SKM-1 treated with dmso at 0.1 percent for 144 hours (cell line): ENCODE measurements around the gene LPP.

Experiments used
- DNase-seq: peaks from one replicate; lab custom pipeline; 2025; ENCODE audit not compliant: unreplicated experiment; lab: John Stamatoyannopoulos, UW

LPP gene

DNA sequence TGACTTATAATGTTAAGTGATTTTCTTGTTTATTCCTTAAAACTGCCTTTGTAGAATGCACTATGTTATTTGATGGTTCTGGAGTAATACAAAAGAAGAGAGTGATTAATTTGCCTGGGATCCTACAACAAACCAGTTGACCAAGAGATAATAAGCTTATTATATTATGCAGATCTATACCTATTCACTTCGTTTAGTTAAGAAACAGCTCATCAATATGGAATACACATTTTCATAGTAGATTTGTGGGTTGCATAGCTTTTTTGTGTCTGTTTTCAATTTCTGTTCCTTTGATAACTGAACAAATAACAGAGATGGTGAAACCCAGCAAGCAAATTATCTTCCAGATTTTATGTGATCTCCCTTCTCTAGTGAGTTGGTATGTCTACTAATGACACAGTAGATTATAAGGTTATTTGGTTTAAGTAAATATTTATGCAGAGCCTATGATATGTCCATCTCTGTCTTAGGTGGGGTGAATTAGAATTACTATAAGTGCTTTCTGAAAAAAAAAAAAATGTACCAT lies 574.5 kb downstream of the LPP start:
- no peak for DNase-seq

GRCh38 chr3:188729422-188729821 lies 575.5 kb downstream of the LPP start:
- DNase-seq = no peak

GRCh38 chr3:188734395-188734794 lies 580.4 kb downstream of the LPP start:
- no peak for DNase-seq

GRCh38 chr3:188739511-188739910 lies 585.6 kb downstream of the LPP start:
- no peak for DNase-seq

DNA sequence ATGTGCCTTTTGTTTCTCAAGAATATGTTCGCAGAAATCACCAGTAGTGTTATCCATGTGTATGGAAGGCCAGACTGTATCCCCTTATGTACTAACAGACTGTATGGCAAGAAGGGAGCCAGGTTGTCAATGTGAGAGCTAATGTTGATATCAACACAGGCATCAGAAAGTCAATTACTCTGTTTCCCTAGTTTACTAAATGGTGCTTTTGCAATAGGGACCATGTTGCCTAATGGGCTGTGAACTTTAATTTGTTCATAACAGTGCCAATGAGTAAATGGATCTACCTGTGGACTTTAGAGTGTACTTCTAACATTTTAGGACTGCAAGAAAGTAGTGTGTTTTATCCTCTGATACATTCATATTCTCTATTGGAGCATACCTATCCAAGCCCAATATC lies 586.1 kb downstream of the LPP start:
- no peak for DNase-seq

DNA sequence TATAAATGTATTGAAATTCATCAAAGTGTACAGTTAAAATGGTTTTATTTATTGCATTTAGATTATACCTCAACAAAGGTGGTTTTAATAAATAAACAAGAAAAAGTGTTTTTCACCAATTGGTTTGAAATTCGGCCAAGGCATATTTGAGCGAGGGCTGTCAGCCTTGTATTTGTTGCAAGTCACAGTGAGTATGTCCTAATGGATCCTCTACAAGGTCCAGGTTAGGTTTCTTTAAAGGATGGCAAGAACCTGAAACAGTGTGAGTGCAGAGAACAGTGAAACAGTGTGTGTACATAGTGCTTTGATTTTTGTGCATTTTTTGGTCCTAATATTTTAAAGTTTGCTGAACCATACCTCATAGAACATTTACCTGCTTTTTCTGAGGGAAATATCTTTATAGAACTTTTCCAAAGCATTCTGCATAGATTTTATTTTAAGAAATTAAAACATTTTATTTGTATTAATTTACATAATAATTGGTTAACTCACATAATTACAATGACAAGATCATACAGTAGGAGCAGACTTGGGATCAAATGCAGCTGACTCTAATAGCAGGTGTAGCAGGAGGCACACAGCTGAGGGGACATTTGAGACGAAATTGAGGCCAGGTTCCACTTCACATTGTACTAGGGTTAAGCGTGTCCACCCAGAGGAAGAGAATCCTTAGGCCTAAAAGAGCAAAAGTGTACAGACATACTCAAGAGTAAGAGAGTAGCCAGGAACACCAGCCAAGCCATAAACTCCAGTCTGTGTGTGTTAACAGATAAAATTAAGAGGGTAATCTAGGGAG lies 589.0 kb downstream of the LPP start:
- DNase-seq = no peak

DNA sequence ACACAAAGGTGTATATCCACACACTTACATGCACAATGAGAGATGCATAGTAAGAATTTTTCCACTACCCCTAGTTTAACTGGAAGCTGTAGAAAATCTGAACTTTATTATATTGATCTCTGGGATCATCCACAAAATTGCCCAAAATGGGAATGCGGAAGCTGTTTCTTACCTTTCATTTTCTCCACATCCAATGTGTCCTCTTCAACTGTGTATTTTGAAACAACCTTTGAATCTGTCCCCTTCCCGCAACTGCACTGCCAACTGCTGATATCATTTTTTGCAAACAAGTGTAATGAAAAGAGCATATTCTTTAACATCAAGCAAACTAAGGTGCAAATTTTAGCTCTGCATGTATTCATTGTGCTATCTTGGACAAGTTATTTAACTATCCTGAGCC lies 590.2 kb downstream of the LPP start:
- DNase-seq = no peak

DNA sequence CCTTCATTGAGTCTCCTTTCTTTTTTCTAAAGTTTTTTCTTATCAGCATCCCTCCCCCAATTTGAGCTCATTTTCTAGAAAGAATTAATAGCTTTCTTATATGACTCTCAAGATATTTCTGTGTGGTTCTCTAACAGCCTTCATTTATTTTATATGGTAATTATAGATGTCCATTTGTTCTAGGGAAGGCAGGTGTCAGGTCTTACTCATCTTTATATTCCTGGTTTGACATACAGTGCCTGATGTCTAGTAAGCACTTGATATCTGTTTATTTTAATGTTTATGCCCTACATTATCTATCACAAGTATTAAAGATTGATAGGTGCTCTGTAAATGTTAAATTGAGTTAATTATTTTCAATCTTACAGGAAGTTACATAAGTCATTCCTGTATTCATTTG lies 591.1 kb downstream of the LPP start:
- DNase-seq = no peak

- no peak for DNase-seq
Observed at GRCh38 chr3:188746291-188746783, 592.4 kb downstream of the LPP start.

- DNase-seq = no peak
Observed at GRCh38 chr3:188747489-188747888, 593.5 kb downstream of the LPP start.

- DNase-seq = peak; percentile 45
Observed at GRCh38 chr3:188749010-188749617, 595.2 kb downstream of the LPP start.

DNA sequence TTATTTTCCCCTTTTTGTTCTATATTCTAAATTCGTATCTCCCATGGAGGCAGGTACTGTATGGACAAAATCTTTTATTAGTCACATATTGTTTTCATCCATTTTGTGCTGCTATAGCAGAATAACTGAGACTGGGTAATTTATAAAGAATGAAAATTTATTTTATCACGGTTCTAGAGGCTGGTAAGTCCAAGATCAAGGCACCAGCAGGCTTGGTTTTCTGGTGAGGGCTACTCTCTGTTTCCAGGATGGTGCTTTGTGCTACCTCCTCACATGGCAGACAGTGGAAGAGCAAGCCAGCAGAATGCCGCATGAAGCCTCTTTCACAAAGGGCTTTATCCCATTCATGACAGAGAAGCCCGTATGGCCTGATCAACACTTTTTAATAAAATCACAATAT lies 595.9 kb downstream of the LPP start:
- DNase-seq = no peak

DNA sequence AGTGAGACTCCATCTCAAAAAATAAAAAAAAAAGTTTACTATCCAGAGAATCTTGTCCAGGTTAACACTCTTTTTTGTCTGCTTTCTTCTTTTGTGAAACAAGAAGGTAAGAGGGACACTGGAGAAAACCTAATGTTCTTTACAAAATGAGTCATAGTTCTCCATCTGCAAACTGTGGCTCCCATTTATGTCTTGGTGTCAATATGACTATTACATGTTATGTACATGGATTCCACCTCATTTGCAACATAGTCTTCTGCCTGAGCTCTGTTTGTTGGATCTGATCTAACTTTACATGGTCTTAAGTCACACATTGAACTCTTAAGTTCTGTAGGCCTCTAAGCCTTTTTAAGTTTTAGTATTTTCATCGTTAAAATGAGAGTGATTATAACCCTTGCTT lies 596.7 kb downstream of the LPP start:
- DNase-seq = no peak

DNA sequence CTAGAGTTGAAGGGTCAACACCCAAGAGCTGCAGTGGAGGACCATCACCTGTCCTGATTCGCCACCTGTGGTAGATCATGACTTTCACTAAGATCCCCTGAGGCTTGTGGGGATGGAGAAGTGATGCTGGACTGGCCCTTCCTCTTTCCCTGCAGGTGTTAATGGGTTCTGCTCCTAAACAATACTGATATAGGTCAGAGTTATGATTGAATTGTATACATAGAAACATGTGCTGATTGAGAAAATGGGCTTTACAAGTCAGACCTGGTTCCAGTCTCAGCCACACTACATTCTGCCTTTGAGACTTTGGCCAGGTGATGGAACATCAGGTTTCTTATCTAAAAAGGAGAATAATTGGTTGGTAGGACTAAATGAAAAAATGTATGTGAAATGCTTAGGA lies 598.9 kb downstream of the LPP start:
- no peak for DNase-seq

DNA sequence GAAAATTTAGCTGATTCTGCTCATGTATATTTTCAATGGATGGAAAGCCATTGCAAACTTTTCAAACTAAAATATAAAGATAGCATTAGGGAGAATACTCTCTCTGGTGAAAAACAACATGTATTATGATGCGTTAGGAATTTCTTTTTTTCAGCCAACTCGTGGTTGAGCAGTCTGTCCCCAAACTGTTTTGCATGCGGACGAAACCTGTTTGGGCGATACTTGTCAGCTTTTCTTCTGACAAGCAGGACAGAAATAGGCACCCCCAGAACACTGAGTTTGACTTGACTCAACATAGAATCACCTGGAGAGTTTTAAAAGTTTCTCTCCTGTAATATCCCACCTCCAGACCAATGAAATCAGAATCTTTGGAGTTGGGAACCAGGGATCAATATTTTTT lies 600.3 kb downstream of the LPP start:
- DNase-seq = no peak

DNA sequence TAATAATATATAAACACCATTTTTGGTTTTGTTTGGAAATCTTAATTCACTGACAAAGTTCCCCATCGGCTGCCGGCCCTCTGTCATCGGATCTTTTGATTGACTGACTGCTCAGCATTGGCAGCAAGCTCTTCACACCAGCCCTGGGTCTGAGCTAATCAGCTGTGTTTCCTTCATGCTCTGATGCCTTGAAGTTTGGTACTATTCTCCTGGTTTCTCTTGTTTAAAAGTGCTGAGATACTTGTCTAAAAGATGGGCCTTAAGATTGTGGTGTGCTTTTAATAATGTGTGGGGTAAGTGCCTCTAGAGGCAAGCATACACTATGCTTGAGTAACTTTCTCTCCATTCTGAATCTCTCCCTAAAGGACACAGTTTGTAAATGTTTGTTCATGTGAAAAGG lies 602.3 kb downstream of the LPP start:
- DNase-seq = no peak

DNA sequence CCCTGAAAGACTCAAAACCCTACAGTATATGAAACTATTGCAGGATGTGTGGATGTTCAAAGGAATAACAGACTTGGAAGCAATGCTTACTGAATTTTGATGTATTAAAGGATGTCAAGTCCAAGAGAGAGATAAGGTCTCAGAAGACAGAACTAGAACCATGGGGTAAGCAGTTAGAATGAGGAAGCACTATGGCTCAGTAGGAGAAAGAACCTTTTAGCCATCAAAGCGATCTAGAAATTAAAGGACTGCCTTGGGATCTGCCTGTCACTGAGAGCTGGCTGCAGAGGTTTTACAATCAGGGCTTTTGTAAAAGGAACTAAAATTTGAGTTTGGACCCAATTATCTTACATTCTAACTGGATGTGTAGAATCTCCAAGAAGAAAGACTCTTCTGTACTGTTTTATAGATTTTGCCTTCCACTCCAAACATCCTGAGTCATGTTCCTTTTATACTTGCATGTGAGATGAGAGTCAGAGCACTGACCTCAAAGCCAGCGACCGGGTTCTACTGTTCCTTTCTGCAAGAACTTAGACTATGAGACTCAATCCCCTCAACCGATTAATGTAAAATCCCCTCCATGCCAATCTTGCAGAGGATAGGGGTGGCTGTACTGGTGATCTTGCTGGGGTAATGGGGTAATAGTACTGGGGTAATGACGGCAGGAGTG lies 605.5 kb downstream of the LPP start:
- DNase-seq = no peak

- no peak for DNase-seq
Observed at GRCh38 chr3:188760408-188760807, 606.5 kb downstream of the LPP start.

- no peak for DNase-seq
Observed at GRCh38 chr3:188761439-188761838, 607.5 kb downstream of the LPP start.

GRCh38 chr3:188761964-188762363 lies 608.0 kb downstream of the LPP start:
- no peak for DNase-seq

DNA sequence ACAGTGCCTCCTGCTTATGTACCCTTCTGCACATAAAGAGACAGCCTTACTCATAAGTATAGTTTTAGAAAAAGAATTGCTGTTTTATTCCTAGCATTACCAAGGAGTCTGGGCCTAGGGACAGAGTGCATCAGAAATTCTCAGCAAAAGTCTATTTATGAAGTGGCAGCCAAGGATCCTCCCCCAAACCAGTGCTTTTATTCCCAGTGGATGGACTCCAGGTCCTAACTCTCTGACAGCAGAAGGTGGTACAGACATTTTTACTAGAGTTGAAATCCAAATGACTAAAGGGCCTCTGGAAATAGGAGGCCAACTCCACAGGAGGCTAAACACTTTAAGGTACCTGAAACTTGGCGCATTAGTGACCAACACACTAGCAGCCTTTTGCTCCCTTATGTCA lies 610.7 kb downstream of the LPP start:
- no peak for DNase-seq

DNA sequence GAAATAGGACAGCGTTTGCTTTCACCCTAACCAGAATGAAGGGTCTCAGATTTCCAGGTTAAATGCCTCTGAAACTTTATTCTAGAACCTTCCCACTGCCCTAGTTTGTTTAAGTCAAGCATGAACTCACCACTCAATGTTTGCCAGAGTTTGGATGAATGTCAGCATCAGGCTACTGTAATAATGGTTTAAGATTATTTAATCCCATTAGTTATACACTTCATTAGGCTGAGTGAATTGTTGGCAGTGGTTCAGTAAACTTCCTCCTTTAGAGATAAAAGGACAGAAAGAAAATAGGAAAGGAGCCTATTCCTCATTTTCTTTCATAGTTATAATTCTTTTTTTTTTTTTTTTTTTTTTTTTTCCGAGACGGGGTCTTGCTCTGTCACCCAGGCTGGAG lies 615.9 kb downstream of the LPP start:
- DNase-seq = no peak
